HEK293 (cell line): Measurements from ENCODE around the gene KRT222.

ENCODE experiments used
- CTCF ChIA-PET: fragments of 350-600 bp; formaldehyde crosslinking; extraction: SDS; loops from one replicate; lab custom pipeline; 2021; ENCODE audit warnings: antibody characterized with exemption; lab: Yijun Ruan, JAX
- POLR2A ChIA-PET: fragments of 300-600 bp; formaldehyde crosslinking; extraction: SDS; loops from one replicate; lab custom pipeline; 2020; ENCODE audit warnings: antibody characterized with exemption, inconsistent platforms; lab: Yijun Ruan, JAX
- H3K27ac ChIP-seq: fragments of 200-500 bp; sonication (Bioruptor generic); 2 replicates; pipeline ENCODE4 v1.5.1; 2014; ENCODE audit warnings: low read depth, low read length, control low read depth, inconsistent platforms; ENCODE audit errors: extremely low read depth
- H3K36me3 ChIP-seq, 2 experiments: fragments of 200-500 bp in 1 of 2; sonication (Bioruptor generic) in 1 of 2; 1 replicate in 1 of 2; 2 replicates in 1 of 2; pipeline ENCODE4 v1.5.1; 2014 to 2017; ENCODE audit warnings: inconsistent platforms in 2 of 2, low read length in 2 of 2; ENCODE audit not compliant: control insufficient read depth in 2 of 2, insufficient read depth in 1 of 2
- H3K4me1 ChIP-seq: fragments of 200-500 bp; sonication (Bioruptor generic); 2 replicates; pipeline ENCODE4 v1.5.1; 2014; ENCODE audit warnings: mild to moderate bottlenecking, low read length, inconsistent platforms; ENCODE audit not compliant: control insufficient read depth, insufficient read depth
- H3K4me3 ChIP-seq: 2 replicates; pipeline ENCODE4 v1.5.1; 2011; ENCODE audit warnings: low read depth, mild to moderate bottlenecking, control low read depth, low read length, moderate library complexity
- H3K9me3 ChIP-seq: fragments of 200-500 bp; sonication (Bioruptor generic); 2 replicates; pipeline ENCODE4 v1.5.1; 2014; ENCODE audit warnings: low read depth, low read length, inconsistent platforms; ENCODE audit not compliant: control insufficient read depth, insufficient read depth
- BCL11B ChIP-seq: fragments of 450-650 bp; formaldehyde crosslinking; IDR thresholded peaks from 2 replicates; pipeline ENCODE4 v1.5.1; 2016; ENCODE audit warnings: low read depth, missing biosample characterization, missing genetic modification characterization
- MZF1 ChIP-seq: fragments of 450-650 bp; formaldehyde crosslinking; IDR thresholded peaks from 2 replicates; pipeline ENCODE4 v1.5.1; 2017; ENCODE audit warnings: missing biosample characterization, missing genetic modification characterization, borderline replicate concordance
- RBAK ChIP-seq: fragments of 450-650 bp; formaldehyde crosslinking; IDR thresholded peaks from 2 replicates; pipeline ENCODE4 v1.5.1; 2016; ENCODE audit warnings: missing biosample characterization, missing genetic modification characterization
- REST ChIP-seq: fragments of 450-650 bp; formaldehyde crosslinking; IDR thresholded peaks from 2 replicates; pipeline ENCODE4 v1.5.1; 2016; ENCODE audit warnings: missing biosample characterization, missing genetic modification characterization
- SP3 ChIP-seq: fragments of 450-650 bp; formaldehyde crosslinking; IDR thresholded peaks from 2 replicates; pipeline ENCODE4 v1.5.1; 2016; ENCODE audit warnings: missing biosample characterization, missing genetic modification characterization
- TSHZ1 ChIP-seq: fragments of 450-650 bp; formaldehyde crosslinking; IDR thresholded peaks from 2 replicates; pipeline ENCODE4 v1.5.1; 2016; ENCODE audit warnings: missing biosample characterization, missing genetic modification characterization, borderline replicate concordance
- YY2 ChIP-seq: fragments of 450-650 bp; formaldehyde crosslinking; IDR thresholded peaks from 2 replicates; pipeline ENCODE4 v1.5.1; 2016; ENCODE audit warnings: missing biosample characterization, missing genetic modification characterization
- ZBTB1 ChIP-seq: fragments of 450-650 bp; formaldehyde crosslinking; IDR thresholded peaks from 2 replicates; pipeline ENCODE4 v1.5.1; 2016; ENCODE audit warnings: missing biosample characterization, missing genetic modification characterization
- ZBTB21 ChIP-seq: fragments of 450-650 bp; formaldehyde crosslinking; IDR thresholded peaks from 2 replicates; pipeline ENCODE4 v1.5.1; 2017; ENCODE audit warnings: missing biosample characterization, missing genetic modification characterization
- ZEB2 ChIP-seq: fragments of 450-650 bp; formaldehyde crosslinking; IDR thresholded peaks from 2 replicates; pipeline ENCODE4 v1.5.1; 2016; ENCODE audit warnings: missing biosample characterization, missing genetic modification characterization
- ZFP3 ChIP-seq: fragments of 450-650 bp; formaldehyde crosslinking; IDR thresholded peaks from 2 replicates; pipeline ENCODE4 v1.5.1; 2016; ENCODE audit warnings: low read depth, missing biosample characterization, missing genetic modification characterization
- ZNF10 ChIP-seq: fragments of 450-650 bp; formaldehyde crosslinking; IDR thresholded peaks from 2 replicates; pipeline ENCODE4 v1.5.1; 2017; ENCODE audit warnings: missing biosample characterization, missing genetic modification characterization
- ZNF18 ChIP-seq: fragments of 450-650 bp; formaldehyde crosslinking; IDR thresholded peaks from 2 replicates; pipeline ENCODE4 v1.5.1; 2016; ENCODE audit warnings: missing biosample characterization, missing genetic modification characterization
- ZNF223 ChIP-seq: fragments of 450-650 bp; formaldehyde crosslinking; IDR thresholded peaks from 2 replicates; pipeline ENCODE4 v1.5.1; 2016; ENCODE audit warnings: missing biosample characterization, missing genetic modification characterization
- ZNF302 ChIP-seq: fragments of 450-650 bp; formaldehyde crosslinking; IDR thresholded peaks from 2 replicates; pipeline ENCODE4 v1.5.1; 2016; ENCODE audit warnings: missing biosample characterization, missing genetic modification characterization, low read depth
- ZNF488 ChIP-seq: fragments of 450-650 bp; formaldehyde crosslinking; IDR thresholded peaks from 2 replicates; pipeline ENCODE4 v1.5.1; 2016; ENCODE audit warnings: missing biosample characterization, missing genetic modification characterization
- ZNF514 ChIP-seq: fragments of 450-650 bp; formaldehyde crosslinking; IDR thresholded peaks from 2 replicates; pipeline ENCODE4 v1.5.1; 2016; ENCODE audit warnings: missing biosample characterization, missing genetic modification characterization
- ZNF664 ChIP-seq: fragments of 450-650 bp; formaldehyde crosslinking; IDR thresholded peaks from 2 replicates; pipeline ENCODE4 v1.5.1; 2016; ENCODE audit warnings: missing biosample characterization, missing genetic modification characterization
- ZNF707 ChIP-seq: fragments of 450-650 bp; formaldehyde crosslinking; IDR thresholded peaks from 2 replicates; pipeline ENCODE4 v1.5.1; 2016; ENCODE audit warnings: missing biosample characterization, missing genetic modification characterization
- ZNF777 ChIP-seq: fragments of 450-650 bp; formaldehyde crosslinking; IDR thresholded peaks from 2 replicates; pipeline ENCODE4 v1.5.1; 2017; ENCODE audit warnings: missing biosample characterization, missing genetic modification characterization, borderline replicate concordance
- ZNF785 ChIP-seq: fragments of 450-650 bp; formaldehyde crosslinking; IDR thresholded peaks from 2 replicates; pipeline ENCODE4 v1.5.1; 2016; ENCODE audit warnings: missing biosample characterization, missing genetic modification characterization
- ZNF791 ChIP-seq: fragments of 450-650 bp; formaldehyde crosslinking; IDR thresholded peaks from 2 replicates; pipeline ENCODE4 v1.5.1; 2016; ENCODE audit warnings: missing biosample characterization, missing genetic modification characterization
- ZNF830 ChIP-seq: fragments of 450-650 bp; IDR thresholded peaks from 2 replicates; pipeline ENCODE4 v1.5.0; 2018; ENCODE audit warnings: missing biosample characterization, missing genetic modification characterization, low read depth, mild to moderate bottlenecking, moderate library complexity
- ZNF843 ChIP-seq: fragments of 450-650 bp; formaldehyde crosslinking; IDR thresholded peaks from 2 replicates; pipeline ENCODE4 v1.5.1; 2016; ENCODE audit warnings: missing biosample characterization, missing genetic modification characterization
- ZSCAN16 ChIP-seq: fragments of 450-650 bp; formaldehyde crosslinking; IDR thresholded peaks from 2 replicates; pipeline ENCODE4 v1.5.1; 2016; ENCODE audit warnings: missing biosample characterization, missing genetic modification characterization

KRT222 gene

GRCh38 chr17:40610359-40610758, 54.6 kb downstream of the KRT222 start:
- ChIA-PET CTCF (interaction anchor here (0.9 to 1.7 kb wide), 3 partner anchors 9 to 408 kb away, joined by 3 to 7 read pairs (median 3); no protein-coding TSS in a partner anchor), POLR2A (interaction anchor here (0.5 kb wide), 1 partner anchor 201 kb away, joined by 3 read pairs; no protein-coding TSS in a partner anchor)
- no peak overlapping the region for H3K4me3 ChIP-seq
- H3K36me3 ChIP-seq, result no peaks in the 10 kb centered on the region
- TF ChIP-seq ZNF664 (tag by site-specific recombination) (peak; percentile 55; the same call in 1 of the 2 replicates), ZNF18 (tag by site-specific recombination) (no peak), ZBTB21 (tag by site-specific recombination) (no peak), ZNF785 (tag by site-specific recombination) (no peak), ZNF514 (tag by site-specific recombination) (no peak)
- no peak overlapping the region for H3K27ac ChIP-seq
- no peaks in the 10 kb centered on the region for H3K9me3 ChIP-seq
- no peaks in the 10 kb centered on the region for H3K4me1 ChIP-seq

GRCh38 chr17:40608061-40608581, 56.9 kb downstream of the KRT222 start:
- no peaks in the 10 kb centered on the region for H3K9me3 ChIP-seq
- no peak overlapping the region for H3K27ac ChIP-seq
- no peaks in the 10 kb centered on the region for H3K36me3 ChIP-seq
- CTCF ChIA-PET, result interaction anchor here (0.7 kb wide), 1 partner anchor 248 kb away, joined by 3 read pairs; no protein-coding TSS in a partner anchor
- no peak overlapping the region for H3K4me3 ChIP-seq
- POLR2A ChIA-PET, result no interaction called here
- no peaks in the 10 kb centered on the region for H3K4me1 ChIP-seq
- no peak for TF ChIP-seq ZSCAN16 (tag by site-specific recombination)
- TF ChIP-seq MZF1 (tag by site-specific recombination), result no peak
- no peak for TF ChIP-seq BCL11B (tag by site-specific recombination)
- TF ChIP-seq TSHZ1, result no peak
- no peak for TF ChIP-seq ZEB2 (tag by site-specific recombination)
- no peak for TF ChIP-seq ZBTB1 (tag by site-specific recombination)
- no peak for TF ChIP-seq ZNF10
- TF ChIP-seq ZNF302 (tag by site-specific recombination), result no peak
- no peak for TF ChIP-seq ZNF830 (tag by site-specific recombination)
- no peak for TF ChIP-seq ZNF843
- TF ChIP-seq ZNF791 (tag by site-specific recombination), result no peak
- no peak for TF ChIP-seq ZNF223 (tag by site-specific recombination)
- no peak for TF ChIP-seq RBAK (tag by site-specific recombination)
- TF ChIP-seq REST (tag by site-specific recombination), result no peak
- no peak for TF ChIP-seq ZNF488
- TF ChIP-seq ZFP3 (tag by site-specific recombination), result no peak
- TF ChIP-seq SP3 (tag by site-specific recombination), result no peak
- no peak for TF ChIP-seq ZNF777
- TF ChIP-seq YY2 (tag by site-specific recombination), result no peak
- TF ChIP-seq ZNF707 (tag by site-specific recombination), result no peak
